Stimulated activated CD8-positive, alpha-beta memory T cell treated with anti-CD3 and anti-CD28 coated beads, Interleukin-7, amount 100 ng/mL, for 1 hour (primary cell): ENCODE measurements around the gene MRPL55.

ENCODE experiments used
- DNase-seq, 2 donors: peaks; one replicate each; pipeline ENCODE4 v3.0.0-alpha.2; 2020; ENCODE audit warnings: low read depth in 2 of 2

The MRPL55 gene

DNA sequence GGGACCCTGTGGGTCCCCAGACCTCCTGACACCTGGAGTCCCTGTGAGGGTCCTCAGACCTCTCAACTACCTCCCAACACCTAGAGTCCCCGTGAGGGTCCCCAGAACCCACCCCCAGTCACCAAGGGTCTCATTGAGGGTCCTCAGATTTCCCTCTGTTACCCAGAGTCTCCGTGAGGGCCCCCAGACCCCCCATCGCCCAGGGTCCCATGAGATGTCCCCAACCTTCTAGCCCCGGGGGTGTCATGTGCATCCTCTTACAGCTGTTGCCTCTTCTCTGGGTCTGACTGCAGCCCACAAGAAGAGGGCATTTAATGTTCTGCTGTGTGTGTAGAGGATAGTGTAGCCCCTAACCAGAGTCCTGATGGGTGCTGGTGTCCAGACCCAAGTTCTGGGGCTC, 38.7 kb upstream of the MRPL55 start:
- no peak for DNase-seq

DNA sequence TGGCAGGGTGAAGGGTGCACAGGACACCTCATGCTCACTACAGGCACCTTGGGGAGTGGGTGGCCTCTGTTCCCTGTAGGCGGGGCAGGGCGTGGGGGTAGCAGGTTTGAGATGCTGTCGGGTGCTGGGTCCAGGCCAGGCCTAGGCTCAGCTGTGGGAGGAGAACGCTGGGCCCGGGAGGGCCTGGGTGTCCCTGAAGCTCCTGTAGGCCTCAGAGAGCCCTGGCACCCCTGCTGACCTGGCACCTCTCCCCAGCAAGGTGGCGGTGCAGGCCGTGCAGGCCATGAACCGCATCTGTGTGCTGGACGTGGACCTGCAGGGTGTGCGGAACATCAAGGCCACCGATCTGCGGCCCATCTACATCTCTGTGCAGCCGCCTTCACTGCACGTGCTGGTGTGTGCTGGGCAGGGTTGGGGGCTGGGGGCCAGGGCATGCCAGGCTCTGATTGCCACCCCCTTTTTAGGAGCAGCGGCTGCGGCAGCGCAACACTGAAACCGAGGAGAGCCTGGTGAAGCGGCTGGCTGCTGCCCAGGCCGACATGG, 38.1 kb upstream of the MRPL55 start:
- DNase-seq: no peak

DNA sequence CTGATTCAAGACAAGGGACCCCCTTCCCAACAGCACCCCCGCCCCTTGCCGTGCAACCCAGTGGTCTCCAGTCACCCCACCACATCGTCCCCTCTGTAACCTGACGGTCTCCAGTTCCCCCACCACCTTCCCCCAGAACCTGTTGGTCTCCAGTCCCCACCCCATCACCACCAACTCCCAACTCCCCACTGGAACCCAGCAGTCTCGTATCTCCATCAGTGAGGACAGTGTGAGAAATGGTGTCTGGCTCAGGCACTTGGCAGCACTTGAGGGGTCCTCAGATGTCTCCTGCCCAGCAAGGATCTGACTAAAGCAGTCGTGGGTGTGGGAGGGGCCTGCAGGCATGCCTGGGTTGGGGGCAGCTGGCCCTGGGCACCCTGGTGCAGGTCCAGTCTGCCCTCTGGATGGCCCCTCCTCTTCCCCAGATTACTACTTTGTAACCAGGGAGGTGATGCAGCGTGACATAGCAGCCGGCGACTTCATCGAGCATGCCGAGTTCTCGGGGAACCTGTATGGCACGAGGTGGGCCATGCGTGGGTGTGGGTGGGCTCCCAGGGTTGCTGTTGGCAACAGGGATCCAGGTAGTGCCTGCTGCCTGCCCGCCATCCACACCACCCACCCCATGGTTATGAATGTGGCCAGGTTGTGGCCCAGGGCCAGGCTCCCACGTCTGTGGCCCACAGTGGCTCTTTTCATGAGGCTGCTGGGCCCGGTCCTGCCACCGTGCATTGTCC, 37.5 kb upstream of the MRPL55 start:
- no peak for DNase-seq

DNA sequence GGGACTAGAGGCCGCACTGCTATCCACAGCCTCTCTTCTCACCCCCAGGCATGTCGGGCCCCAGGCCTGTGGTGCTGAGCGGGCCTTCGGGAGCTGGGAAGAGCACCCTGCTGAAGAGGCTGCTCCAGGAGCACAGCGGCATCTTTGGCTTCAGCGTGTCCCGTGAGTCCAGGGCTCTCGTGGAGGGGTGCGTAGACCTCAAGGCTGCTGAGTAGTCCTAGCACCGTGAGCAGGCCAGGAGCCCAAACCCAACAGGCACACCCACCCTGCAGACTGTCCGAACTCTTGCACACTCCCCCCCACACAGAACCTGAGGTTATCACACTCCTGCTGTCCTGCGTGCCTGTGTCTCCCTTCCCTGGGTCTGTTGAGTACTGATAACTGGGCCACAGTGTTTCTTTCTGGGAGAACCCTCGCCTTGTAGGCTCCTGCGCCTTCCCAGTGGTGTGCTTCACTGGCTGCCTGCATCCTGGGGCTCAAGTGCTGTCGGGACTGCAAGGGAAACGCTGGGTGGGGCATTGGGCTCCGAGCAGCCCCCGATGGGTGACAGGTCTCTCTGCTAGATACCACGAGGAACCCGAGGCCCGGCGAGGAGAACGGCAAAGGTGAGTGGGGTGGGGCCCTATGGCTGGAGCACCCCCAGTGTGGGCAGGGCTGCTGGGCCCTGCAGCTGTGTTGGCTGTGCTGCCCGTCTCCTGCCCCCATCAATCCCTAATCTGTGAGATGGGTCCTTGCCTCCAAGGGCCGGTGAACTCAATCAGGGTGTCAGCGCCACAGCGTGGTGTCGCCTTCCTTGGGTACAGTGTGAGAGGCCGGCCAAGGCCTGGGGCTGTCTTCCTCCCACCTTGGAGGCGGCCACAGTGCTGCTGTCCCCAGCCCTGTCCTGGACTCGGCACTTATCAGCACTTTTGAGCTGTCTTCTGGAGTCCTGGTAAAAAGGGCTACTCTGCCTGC, 36.6 kb upstream of the MRPL55 start:
- no peak for DNase-seq

DNA sequence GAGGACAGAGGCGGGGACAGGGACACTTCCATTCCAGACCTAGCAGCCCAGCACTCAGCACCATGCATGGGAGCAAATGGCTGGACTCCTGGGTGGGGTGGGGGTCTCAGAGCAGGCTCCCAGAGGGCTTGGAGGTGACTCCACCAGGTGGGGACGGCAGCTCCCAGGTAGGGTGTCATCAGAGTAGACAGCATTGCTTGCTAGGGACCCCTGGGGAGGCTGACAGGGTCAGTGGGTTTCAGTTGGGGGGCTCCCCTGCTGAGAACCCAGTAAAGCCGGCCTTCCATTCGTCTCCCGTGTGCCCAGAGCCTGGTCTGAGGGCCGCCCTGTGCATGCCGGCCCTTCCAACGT, 35.9 kb upstream of the MRPL55 start:
- no peak for DNase-seq

DNA sequence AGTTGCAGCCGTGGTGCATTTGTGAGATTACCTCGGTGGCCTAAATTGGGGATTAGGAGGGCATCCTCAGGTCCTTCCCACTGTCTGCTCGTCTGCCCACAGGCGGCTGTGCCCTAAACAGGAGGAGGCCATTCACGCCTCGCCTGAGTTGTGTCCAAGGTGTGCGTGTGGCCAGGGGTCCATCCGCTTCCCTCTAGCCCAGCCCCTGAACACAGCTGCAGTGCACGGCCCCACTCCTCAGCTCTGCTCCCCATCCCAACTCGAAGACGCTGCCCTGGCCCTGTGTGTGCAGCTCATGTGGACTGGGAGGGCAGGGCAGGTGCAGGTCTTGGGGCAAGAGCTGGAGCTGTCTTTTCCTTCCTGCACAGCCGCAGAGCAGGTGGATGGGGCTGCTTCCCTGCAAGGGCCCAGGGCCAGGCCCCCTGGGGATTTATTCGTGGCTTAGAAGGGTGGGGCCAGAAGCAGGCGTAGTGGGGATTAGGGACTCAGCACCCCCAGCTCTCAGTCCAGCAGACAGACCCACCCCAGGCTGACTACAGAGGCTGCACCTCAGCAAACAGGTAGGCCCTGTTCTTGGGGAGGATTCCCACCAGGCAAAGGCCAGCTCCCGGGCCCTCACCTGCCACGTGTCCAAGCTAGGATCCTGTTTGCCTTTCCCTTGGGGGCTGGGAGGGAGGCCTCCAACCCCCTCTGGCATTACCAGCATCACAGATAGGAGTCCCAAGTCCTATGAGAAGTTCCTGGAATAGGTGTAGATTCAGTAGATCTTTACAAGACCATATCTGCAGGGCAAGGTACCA, 35.3 kb upstream of the MRPL55 start:
- no peak for DNase-seq

DNA sequence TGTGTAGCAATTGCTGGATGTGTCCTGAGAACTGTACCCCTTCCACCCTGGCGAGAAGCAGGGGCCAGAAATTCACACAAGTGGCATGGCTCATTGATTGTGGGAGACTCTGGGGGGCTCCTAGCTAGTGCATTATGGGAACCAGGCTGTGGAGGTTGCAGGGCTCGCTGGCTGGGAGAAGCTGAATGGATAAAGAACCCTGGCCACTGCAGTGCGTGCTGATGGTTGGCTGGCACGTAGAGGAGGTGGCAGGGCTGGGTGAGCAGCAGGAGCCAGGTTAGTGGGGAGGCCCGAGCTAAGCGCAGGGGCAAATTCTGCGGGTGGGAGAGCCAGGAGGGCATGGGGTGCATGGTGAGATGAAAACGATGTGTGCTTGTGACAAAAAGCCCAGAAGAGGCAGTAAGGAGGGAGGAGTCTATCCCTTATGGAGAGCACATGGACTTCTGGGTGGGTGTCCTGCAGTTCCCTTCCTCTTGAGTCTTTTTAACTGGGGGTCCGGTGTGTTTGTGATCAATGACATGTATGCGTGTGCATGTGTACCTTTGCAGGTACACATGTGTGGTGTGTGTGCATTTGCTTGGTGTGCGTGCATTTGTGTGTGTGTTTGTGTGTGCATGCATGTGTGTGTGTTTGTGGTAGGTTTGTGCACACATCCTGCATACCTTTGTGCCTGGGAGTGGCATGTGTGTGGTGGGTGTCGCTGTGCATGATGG, 34.5 kb upstream of the MRPL55 start:
- DNase-seq: no peak

DNA sequence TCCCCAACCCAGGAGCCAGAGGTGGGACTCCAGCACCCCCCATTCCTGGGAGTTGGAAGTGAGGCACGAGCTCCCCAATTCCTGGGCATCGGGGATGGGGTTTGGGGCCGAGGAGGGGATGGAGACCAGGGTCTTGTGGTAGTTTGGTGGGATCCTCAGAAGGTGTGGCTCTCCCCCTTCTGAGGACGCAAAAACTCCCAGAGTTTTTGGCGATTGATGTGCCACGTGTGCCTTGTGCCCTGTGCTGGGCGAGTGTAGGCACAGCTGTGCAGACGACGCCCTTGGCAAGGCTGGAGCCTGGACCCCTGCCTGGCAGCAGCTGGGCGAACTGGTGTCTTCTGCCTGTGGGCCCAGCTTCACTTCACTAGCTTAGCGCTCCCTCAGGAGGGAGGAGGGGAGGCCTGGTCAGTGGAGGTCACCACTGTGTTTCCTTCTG, 33.6 kb upstream of the MRPL55 start:
- no peak for DNase-seq

DNA sequence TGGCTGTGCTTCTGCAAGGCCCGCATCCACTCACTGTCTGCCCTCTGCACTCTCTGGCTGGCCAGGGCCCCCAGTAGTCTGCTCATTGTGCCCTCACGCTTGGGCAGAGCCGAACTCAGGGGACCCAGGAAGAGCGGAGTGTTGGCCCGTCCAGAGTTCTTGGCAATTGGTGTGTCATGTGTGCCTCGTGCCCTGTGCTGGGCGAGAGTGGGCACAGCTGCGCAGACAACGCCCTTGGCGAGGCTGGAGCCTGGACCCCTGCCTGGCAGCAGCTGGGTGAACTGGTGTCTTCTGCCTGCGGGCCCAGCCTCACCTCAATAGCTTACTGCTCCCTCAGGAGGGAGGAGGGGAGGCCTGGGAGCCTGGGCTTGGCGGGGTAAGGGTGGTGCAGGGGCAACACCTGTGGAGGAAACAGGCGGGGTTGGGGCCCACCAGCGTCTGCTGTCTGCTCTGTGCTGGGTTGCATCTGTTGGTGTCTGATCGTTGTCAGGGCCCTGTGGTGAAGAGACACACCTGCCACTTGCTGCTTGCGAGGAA, 33.1 kb upstream of the MRPL55 start:
- no peak for DNase-seq

DNA sequence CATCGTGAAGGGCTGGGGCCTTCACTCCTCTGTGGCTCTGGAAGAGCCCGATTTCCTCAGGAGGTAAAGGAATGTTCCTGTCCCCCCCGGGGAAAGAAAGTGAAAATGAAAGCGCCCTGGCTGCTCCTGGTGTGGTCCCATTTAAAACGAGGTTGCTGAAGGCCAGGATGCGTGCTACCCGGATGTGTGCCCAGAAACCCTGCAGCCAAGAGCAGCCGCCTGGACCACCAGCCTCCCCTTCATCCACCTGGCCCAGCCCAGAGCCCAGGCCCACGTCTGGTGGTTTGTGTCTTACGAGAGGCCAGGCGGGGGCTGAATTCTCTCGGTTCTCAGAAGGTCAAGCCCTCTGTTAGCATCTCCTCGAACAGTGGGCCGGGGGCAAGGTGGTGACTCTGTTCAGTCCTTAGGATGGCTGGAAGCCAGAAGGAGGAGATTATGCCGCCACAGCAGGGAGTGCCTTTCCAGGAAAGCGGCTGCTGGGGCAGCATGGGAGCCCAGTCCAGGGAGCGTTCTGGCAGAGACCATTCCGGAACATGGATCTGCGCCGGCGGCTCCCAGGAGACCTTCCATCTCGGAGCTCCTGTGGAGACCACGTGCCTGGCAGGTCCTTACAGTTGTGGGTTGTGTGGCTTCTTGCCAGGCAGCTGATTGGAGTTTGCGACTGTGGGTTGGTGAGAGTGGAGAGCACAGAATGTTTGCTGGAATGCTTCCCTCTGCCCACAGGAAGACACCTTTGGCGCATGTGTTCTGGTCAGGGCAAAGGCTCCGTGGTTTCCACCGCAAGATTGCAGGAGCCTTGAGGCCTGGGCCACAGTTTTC, 32.3 kb upstream of the MRPL55 start:
- no peak for DNase-seq

DNA sequence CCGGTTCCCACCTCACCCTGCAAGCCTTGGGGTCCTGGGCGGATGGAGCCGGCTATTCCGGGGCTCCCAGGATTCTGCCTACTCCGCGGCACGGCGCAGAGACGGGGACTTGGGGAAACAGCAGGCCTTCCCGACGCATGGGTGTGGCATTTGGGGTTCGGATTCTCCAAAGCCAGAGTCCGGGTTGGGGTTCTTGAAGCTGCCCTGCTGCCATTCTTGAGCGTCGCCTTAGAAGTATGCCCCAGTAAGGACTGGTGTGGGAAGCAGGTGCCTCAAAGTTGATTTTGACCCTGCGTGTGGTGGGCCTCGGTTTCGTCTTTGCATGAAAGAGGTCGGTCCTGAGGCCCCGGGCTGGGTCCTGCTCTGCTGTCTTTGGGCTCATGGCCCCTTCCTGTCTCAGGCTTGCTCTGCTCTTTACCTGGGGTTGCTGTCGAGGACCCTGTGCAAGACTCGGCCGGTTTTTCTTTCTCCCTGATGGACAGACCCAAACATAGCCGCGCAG, 31.7 kb upstream of the MRPL55 start:
- no peak for DNase-seq

DNA sequence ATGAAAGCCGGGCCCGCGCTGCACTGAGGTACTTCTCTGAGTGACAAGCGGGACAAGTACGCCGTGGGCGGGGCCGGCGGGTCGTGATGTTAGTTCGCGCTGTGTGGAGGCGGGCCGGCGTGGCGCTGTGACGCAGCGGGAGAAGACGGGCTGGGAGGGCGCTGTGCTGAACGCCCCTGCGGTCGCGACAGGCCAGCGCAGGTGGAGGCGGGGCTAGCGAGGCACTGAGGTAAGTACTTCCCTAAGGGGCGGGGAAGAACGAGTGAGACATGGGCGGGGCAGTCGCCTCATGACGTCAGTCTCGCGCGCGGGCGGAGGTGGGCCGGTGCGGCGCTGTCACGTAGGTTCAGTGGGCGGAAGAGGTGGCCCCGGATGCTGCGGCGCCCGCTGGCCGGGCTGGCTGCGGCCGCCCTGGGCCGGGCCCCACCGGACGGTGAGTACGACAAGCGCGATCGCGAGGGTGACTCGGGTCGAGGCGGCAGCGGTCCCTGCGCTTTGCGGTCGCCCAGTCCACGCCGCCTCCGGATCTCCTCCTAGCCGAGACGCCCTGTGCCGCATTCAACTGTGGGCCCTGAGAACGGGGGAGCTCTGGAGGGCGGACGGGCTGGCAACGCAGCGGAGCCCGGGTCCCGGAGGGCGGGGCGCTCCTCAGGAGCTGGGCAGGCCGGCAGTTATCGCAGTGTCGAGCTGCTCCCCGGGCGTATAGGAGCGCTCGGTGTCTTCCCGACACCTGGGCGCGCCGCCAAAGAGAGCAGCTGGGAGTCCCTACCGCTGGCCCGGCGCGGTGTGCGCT, 31.0 kb upstream of the MRPL55 start, which contains the start of gene GUK1:
Gene GUK1 (plus strand): TSS at position 349 of the 793 bp plus-strand sequence. CDS start 24 bp downstream, at position 373.
- DNase-seq: peak; percentile 99 to 100

DNA sequence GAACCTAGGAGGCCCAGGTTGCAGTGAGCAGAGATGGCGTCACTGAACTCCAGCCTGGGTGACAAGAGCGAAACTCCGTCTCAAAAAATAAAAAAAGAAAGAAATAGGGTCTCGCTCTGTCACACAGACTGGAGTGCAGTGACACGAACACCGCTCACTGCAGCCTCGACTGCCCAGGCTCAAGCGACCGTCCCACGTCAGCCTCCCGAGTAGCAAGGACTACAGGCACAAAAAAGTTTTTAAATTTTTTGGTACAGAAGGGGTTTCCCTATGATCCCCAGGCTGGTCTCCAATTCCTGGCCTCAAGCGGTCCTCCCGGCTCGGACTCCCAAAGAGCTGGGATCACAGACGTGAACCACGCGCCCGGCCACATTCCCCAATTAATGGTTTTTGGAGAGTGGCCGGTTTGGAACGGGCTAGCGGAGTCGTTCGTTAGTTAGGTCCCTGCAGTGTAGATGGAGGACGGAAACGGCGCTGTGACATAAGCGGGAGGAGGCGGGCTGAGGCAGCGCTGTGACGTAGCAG, 30.4 kb upstream of the MRPL55 start:
- no peak for DNase-seq

DNA sequence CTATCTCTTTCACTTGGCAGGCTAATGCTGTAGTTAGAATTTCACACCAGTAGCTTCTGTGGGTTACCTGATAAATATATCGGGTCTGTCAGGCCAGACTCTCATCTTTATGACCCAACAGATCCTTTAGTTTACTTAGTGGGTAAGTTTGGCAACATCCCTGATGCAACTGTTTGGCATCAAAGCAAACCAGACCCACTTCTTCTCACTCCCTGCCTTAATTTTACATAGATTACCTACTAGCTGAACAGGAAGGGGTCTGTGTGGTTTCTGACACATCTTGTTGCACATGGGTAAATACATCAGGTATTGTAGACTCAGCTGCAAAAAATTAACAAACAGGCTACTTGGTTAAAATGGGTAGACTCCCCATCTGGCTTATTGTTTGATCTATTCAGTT, 27.8 kb upstream of the MRPL55 start:
- no peak for DNase-seq

DNA sequence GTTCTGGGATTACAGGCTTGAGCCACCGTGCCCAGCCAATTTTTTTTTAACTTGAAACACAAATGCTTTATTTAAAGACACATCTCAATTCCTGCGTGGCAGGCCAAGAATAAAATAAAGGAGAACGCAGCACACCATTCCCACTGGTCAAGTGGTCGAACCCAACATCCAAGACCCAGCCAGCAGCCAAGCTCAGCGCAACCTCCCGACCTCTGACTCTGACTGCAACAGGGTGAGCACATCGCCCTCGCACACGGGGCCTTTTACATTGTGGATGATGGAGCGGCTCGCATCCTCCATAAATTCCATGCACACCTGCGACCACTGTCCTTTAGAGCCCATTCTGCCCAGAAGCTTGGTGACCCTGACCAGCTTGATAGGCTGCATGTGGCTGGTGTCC, 25.5 kb upstream of the MRPL55 start:
- no peak for DNase-seq

DNA sequence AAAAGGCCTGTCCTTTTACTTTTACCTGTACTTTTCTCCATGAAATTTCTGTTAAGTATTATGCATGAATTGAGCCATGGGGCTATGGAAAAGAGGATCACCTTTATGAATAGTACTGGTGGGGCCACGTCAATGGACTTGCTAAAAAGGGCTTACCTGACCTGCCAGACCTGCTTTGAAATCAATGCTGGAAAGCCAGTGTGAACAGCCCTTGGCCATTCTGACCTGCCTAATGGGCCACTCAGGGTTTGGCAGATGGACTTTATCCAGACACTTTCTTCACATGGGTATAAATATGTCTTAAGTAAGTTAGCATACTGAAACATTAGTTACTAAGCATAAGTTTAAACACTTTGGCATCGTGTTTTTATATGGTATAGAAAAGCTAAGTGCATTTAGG, 22.7 kb upstream of the MRPL55 start:
- no peak for DNase-seq

DNA sequence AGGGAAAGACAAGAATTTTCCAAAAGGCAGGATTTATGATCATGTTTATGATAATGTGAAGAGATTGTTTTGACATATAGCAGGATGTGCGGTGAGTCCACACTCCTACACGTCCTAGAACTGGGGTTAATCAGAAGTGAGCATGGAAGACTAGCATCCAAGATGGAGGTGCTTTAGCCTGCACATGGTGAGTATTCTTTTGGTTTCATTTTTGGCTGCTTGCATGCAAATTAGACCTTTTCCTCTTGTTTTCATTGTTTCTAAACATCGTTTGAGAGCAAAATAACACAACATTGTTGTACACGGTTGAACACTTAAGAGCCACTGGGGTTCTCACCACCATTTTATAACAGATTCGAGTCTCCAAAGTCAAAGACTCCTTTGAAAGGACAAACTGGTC, 16.1 kb upstream of the MRPL55 start:
- no peak for DNase-seq

DNA sequence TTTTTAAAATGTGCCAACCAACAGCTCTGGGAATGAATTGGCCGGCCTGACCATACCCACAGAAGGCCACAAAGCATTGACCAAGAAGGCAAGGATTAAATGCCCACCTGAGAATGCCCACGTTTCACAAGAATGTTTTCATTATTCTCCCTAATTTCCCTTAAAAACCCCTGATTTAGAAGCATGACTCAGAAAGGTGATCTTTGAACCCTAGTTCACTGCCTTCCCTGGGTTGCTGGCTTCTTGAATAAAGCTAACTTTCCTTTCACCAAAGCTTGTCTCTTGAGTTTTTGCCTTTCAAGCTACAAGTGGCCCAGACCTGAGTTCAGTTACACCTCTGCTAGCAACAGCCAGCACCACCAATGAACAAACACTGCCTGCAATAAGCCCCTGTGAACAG, 14.4 kb upstream of the MRPL55 start:
- no peak for DNase-seq

DNA sequence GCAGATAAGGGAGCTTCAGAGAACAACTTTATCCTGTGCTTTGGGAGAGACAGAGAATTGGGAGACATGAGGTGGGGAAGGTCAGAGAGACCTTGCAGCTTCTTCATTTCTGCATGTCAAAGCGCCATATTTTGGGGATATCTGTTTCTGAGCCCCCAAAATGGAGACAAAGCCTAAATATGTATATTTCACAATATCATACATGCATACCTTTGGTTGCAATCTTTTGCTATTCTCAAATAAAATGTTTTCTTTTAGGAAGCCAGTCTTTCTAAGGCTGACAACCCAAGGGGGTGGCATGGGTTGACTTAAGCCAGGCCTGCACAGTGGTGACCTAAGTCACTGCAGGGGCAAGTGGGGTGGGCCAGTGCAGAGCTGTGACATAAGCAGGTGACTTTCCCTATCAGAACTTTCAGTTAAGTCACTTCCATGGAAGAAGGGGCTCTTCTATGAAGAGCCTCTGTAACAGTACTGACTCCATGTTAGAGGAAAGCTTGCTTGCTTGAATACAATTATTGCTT, 13.9 kb upstream of the MRPL55 start:
- no peak for DNase-seq
